ENCODE measurements around the gene THRSP. TPM values are rescaled to one million over a fixed set of nuclear protein-coding genes. Genes with fewer than 3 reads are reported as not detected.

Gene THRSP
- total RNA-seq, 1 experiment from 2014 or later = 0.72 TPM

DNA sequence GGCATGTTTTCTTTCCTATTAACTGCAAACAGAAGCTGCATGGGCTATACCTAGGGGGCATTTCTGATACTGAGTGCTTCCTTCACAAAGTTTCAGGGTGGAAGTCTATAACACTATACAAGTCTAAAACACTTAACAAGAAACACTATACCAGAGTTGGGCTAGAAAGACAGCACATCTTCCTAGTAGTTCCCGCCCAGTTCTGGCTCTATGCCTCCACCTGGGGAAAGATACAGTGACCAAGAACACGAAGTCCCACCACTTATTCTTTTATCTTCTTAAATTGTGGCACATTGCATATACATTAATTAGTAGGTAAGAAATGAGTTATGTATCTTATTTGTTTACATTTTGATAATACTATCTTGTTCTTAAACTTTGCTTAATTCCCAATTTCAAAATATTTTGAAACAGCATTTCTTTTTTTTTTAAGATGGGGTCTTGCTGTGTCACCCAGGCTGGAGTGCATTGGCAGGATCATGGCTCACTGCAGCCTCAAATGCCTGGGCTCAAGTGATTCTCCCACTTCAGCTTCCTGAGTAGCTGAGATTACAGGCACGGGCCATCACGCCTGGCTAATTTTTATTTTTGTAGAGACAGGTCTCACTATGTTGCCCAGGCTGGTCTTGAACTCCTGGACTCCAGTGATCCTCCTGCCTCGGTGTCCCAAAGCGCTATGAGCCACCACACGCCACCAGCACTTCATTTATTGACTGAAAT is 34.2 kb downstream of the THRSP start:
- no peaks in the 10 kb centered on the region for H3K9me2 ChIP-seq (ENCODE audit: insufficient read depth)
- no peak overlapping the region for H2AFZ ChIP-seq
- H3K4me1 ChIP-seq (replicated peaks; ENCODE audit: insufficient read depth) = peaks cover 17% of the 10 kb centered on the region
- H3K4me3 ChIP-seq = no peak overlapping the region
- ChIA-PET POLR2A (ENCODE audit: unreplicated experiment) (no interaction called here), CTCF (no interaction called here)
- no peaks in the 10 kb centered on the region for H3K79me2 ChIP-seq (ENCODE audit: low read depth)
- no TSS peak for BruUV-seq (replicated peaks)
- H3K9me3 ChIP-seq (ENCODE audit: insufficient read depth, low read depth) = no peaks in the 10 kb centered on the region
- TF ChIP-seq, protein P1, sequence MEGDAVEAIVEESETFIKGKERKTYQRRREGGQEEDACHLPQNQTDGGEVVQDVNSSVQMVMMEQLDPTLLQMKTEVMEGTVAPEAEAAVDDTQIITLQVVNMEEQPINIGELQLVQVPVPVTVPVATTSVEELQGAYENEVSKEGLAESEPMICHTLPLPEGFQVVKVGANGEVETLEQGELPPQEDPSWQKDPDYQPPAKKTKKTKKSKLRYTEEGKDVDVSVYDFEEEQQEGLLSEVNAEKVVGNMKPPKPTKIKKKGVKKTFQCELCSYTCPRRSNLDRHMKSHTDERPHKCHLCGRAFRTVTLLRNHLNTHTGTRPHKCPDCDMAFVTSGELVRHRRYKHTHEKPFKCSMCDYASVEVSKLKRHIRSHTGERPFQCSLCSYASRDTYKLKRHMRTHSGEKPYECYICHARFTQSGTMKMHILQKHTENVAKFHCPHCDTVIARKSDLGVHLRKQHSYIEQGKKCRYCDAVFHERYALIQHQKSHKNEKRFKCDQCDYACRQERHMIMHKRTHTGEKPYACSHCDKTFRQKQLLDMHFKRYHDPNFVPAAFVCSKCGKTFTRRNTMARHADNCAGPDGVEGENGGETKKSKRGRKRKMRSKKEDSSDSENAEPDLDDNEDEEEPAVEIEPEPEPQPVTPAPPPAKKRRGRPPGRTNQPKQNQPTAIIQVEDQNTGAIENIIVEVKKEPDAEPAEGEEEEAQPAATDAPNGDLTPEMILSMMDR (conservative IDR thresholded peaks at IDR 0.05) = no peak
- TF ChIP-seq EZH2 (IDR thresholded peaks at IDR 0.05; ENCODE audit: low read depth) = no peak
- peaks cover 12% of the 10 kb centered on the region; the same call in 1 of the 2 replicates for H3F3A ChIP-seq (ENCODE audit: insufficient read depth, low read depth)
- peaks cover 14% of the 10 kb centered on the region for H3K36me3 ChIP-seq (ENCODE audit: low read depth)
- H3K27me3 ChIP-seq (ENCODE audit: insufficient read depth, low read depth) = no peaks in the 10 kb centered on the region
- H3K4me2 ChIP-seq = no peak overlapping the region
- H4K20me1 ChIP-seq (ENCODE audit: insufficient read depth) = peaks cover 5% of the 10 kb centered on the region; the same call in 1 of the 2 replicates
- intact Hi-C loops (cut with micrococcal nuclease; ENCODE audit: unreplicated experiment) = no loop called here
- no peak overlapping the region for H3K27ac ChIP-seq
- no peak for DNase-seq

DNA sequence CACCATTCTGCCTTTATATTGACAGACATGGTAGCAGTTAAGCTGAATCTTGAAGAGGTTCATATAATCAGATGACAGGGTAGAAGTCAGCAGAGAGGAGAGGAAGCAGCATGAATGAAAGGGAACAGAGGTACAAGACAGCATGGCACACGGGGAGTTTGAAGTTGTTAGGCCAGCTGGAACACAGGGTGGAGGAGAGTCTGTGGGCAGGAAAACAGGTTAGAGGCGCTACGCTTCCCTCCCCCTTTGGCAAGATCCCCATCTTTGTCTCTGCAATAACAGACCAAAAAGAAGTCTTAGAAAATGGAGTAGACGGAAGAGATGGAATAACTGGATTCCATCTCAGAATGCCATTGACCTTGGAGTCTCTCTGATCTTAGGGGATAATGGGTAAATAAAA is 36.0 kb downstream of the THRSP start:
- Histone ChIP-seq H3K36me3 (ENCODE audit: low read depth) (peaks cover 14% of the 10 kb centered on the region), H3K4me3 (no peak overlapping the region), H3K27ac (no peak overlapping the region), H2AFZ (no peak overlapping the region), H4K20me1 (ENCODE audit: insufficient read depth) (peaks cover 5% of the 10 kb centered on the region; the same call in 1 of the 2 replicates), H3K9me2 (ENCODE audit: insufficient read depth) (no peaks in the 10 kb centered on the region), H3F3A (ENCODE audit: insufficient read depth, low read depth) (peaks cover 12% of the 10 kb centered on the region; the same call in 1 of the 2 replicates), H3K79me2 (ENCODE audit: low read depth) (no peaks in the 10 kb centered on the region), H3K4me2 (no peak overlapping the region), H3K4me1 (replicated peaks; ENCODE audit: insufficient read depth) (peaks cover 17% of the 10 kb centered on the region), H3K9me3 (ENCODE audit: insufficient read depth, low read depth) (no peaks in the 10 kb centered on the region), H3K27me3 (ENCODE audit: insufficient read depth, low read depth) (no peaks in the 10 kb centered on the region)
- no peak for TF ChIP-seq EZH2 (IDR thresholded peaks at IDR 0.05; ENCODE audit: low read depth)
- TF ChIP-seq, protein P1 (conservative IDR thresholded peaks at IDR 0.05) = no peak
- intact Hi-C loops (cut with micrococcal nuclease; ENCODE audit: unreplicated experiment) = no loop called here
- POLR2A ChIA-PET (ENCODE audit: unreplicated experiment) = no interaction called here
- DNase-seq = no peak
- CTCF ChIA-PET = no interaction called here
- no TSS peak for BruUV-seq (replicated peaks)

DNA sequence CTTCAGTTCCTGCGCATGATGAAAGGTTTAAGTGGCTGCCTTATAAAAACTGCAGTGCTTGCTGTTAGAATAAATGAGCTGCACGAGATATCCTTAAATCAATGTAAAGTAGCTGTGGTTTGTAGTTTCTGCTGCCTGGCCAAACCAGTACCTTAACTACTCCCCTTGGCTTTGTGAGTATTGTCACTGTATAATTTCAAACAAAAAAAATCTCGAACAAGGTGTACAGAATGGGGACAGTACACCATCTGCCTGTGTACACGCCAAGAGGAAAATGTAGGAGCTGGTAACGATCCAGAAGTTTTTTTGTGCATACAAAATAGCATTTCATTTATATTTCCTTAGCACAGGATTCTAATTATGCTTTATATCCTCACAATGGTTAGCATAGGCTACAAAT is 36.6 kb downstream of the THRSP start:
- Histone ChIP-seq H4K20me1 (ENCODE audit: insufficient read depth) (peaks cover 5% of the 10 kb centered on the region; the same call in 1 of the 2 replicates), H3F3A (ENCODE audit: insufficient read depth, low read depth) (peaks cover 15% of the 10 kb centered on the region), H3K4me3 (no peak overlapping the region), H3K79me2 (ENCODE audit: low read depth) (no peaks in the 10 kb centered on the region), H3K9me3 (ENCODE audit: insufficient read depth, low read depth) (no peaks in the 10 kb centered on the region), H3K4me2 (no peak overlapping the region), H3K9me2 (ENCODE audit: insufficient read depth) (no peaks in the 10 kb centered on the region), H3K27ac (peak overlapping the region; percentile 49; the same call in 1 of the 2 replicates), H3K27me3 (ENCODE audit: insufficient read depth, low read depth) (no peaks in the 10 kb centered on the region), H3K4me1 (replicated peaks; ENCODE audit: insufficient read depth) (peaks cover 17% of the 10 kb centered on the region), H3K36me3 (ENCODE audit: low read depth) (peaks cover 17% of the 10 kb centered on the region), H2AFZ (no peak overlapping the region)
- DNase-seq = no peak
- intact Hi-C loops (cut with micrococcal nuclease; ENCODE audit: unreplicated experiment) = no loop called here
- no TSS peak for BruUV-seq (replicated peaks)
- TF ChIP-seq, protein P1 (conservative IDR thresholded peaks at IDR 0.05) = no peak
- no peak for TF ChIP-seq EZH2 (IDR thresholded peaks at IDR 0.05; ENCODE audit: low read depth)
- CTCF ChIA-PET = no interaction called here
- POLR2A ChIA-PET (ENCODE audit: unreplicated experiment) = no interaction called here

Measured in PC-9 (cell line).